IPS DF 4.7 (cell line): ENCODE results near the gene KAT2B.

Source experiments
- DNase-seq: peaks from one replicate; pipeline ENCODE4 v3.0.0-alpha.2; 2013; ENCODE audit warnings: low spot score; ENCODE audit errors: extremely low read depth

The KAT2B gene

DNA sequence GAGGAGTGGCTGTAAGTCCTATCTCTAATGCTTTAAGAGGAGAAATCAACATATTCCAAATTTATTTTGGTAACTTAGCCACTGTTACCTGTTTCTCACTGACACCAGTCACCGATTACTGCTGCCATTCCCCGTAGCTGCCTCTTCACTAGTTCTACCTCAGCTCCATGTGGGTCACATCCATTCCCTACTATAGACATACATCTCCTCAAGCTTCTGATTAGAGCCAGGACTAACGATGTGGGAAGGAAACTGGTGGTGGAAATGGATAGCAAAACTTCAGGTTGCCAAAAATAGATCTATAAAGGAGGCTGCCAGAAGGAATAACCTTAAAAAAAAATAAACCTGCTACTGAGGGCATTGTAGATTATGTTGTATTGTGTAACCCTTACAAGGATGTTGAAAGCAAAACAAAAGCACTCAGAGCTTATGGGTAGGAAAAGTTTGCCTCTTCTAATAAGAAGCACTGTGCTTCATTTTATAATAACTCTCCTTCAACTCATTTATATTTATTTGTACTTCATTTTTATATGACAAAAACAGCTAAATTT is 56.0 kb downstream of the KAT2B start:
- no peak for DNase-seq

DNA sequence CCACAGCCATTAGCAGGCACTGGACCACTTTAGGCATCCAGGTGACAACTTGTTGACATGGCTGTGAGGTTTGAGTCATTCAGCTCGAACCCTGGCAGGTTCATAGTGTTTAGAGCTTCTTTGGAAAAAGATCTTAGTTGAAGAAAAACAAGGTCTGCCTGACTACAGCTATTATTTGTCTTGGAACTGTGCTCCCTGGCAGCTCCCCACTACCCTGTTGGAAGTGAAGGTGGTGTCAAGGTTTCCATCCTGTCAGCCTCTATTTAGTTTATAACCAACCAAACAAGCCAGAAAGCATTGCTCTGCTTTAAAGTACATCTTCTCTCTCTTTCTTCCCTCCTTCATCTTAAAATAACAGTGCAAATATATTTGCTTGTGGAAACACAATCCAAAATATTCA is 56.8 kb downstream of the KAT2B start:
- DNase-seq, result no peak

DNA sequence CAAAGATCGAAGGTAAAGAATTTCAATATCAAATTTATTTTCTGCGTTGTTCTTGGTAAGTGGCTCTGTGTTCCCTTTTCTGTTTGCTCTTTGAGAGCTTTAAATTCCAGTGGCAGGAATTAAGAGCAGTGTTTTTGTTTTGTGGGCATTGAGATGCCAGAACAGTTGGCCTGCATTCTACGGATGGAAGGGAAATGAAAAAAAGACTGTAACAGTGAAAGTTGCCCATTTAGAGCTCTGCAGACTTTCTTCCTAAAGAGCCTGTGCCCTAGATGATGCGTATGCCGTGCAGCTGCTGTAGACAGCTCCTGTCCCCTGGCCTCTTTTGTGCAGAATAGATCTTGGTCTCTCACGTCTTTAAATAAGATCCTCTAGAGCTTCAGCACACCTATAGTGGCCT is 58.8 kb downstream of the KAT2B start:
- no peak for DNase-seq

DNA sequence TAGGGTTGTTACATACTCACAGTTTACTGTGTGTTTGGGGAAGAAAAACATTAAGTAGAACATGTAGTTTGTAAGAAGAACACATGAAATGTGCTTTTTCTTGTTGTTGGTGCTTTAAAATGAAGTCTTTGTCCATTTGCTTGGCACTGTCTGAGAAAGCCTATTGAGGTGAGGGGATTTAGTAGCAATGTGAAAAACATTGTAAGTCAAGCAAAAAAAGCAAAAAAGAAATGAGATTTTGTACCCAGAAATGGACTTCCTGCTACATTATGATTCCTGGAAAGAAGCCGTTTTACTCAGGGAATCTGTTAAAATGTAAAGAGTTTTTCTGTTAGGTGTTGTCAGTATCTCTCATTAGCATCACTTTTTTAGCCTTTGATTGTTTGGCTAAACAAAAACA is 59.9 kb downstream of the KAT2B start:
- no peak for DNase-seq

DNA sequence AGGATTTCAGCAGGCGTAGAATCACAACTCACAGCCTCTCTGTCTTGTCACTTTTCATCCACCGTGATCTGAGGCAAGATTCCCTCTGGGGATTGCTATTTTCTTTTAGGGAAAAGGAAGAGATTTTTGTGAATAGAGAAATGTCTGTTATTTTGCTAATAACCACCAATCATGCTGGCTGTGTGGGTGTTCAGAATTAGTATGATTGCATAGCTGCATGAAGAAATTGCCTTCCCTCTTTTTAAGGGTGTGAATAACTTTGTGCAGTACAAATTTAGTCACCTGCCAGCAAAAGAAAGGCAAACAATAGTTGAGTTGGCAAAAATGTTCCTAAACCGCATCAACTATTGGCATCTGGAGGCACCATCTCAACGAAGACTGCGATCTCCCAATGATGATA is 60.8 kb downstream of the KAT2B start:
- no peak for DNase-seq

DNA sequence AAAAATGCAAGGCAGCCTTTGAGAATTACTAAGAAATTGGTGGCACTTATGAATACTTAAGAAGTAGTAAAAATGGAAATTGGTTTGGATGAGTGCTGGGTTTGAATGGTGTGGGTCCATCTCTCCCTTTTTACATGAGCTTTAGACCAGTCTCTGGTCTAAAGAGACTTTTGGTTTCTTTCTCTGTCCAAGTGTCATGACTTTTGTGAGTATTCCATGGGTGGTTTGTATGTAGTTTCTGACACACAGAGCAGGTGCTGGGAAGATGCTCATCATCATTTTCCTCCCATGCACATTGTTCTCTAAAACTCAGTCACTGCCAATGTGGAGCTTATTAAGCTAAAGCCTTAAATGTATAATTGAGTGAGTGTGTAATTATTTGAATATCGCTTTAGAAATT is 63.5 kb downstream of the KAT2B start:
- DNase-seq, result no peak

DNA sequence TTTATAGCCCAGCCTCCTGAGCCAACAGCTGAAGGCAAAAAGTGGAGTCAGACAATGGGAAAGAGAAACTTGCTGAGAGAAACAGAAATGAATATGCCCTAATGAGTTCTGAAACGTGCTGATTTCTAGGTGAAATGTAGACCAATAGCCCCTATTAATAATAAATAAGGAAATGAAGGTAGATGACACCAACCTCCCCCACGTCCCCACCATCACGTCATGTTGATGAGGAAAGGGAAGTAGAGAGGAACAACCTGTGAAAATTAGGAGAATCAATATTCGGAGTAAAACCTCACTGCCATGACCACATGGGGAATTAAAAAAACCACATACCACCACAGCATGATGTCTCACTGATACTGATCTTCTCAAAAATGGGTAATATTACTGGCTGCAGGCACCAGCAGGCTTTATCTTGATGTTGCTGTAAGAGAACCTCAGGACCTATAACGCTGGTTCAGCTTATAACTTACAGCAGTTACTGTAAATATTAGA is 64.0 kb downstream of the KAT2B start:
- no peak for DNase-seq

DNA sequence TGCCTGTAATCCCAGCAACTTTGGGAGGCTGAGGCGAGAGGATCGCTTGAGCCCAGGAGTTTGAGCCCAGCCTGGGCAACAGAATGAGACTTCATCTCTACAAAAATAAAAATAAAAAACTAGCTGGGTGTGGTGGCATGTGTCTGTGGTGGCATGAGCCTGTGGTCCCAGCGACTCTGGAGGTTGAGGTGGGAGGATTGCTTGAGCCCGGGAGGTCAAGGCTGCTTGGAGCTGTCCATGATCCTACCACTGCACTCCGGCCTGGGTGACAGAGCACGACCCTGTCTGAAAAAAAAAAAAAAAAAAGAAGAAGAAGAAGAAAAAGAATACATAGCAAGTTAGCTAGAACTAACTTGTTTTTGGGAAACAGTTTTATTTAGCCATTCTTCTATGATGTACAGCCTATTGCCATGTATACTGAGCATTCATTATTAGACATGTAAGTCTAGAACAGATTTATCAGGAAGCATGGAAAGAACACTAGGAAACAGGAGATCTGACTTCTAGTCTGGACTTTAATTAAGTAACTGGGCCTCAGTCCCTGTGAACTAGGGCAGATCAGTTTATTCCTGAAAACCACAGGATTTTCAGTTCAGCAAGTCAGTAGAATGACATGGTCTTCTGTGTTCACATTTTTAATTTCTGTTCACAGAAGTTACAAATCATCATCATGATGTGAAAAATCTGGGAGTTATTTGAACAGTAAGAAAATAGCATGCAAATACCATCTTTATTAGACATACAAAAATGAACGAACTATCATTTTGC is 65.5 kb downstream of the KAT2B start:
- DNase-seq, result no peak

DNA sequence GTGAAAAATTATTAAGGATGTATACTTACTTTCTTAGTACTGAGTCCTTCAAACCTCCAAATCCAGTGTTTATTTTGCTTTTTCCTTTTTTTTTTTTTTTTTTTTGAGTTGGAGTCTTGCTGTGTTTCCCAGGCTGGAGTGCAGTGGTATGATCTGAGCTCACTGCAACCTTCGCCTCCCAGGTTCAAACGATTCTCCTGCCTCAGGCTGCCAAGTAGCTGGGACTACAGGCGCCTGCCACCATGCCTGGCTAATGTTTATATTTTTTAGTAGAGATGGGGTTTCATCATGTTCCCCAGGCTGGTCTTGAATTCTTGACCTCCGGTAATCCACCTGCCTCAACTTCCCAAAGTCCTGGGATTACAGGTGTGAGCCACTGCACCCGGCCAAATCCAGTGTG is 67.5 kb downstream of the KAT2B start:
- DNase-seq, result no peak

DNA sequence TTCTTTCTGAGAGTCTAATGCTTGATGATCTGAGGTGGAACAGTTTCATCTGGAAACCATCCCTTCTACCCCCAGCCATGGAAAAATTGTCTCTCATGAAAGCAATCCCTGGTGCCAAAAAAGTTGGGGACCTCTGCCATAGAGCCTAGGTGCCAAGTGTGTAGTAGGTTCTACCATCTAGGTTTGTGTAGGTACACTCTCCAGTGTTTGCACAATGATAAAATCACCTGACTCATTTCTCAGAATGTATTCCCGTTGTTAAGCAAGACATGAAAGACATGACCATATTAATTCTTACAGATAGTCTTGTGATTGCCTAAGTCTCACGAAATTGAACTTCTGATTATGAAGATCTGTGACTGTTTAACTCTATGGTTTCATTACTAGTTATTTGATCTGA is 68.6 kb downstream of the KAT2B start:
- no peak for DNase-seq

DNA sequence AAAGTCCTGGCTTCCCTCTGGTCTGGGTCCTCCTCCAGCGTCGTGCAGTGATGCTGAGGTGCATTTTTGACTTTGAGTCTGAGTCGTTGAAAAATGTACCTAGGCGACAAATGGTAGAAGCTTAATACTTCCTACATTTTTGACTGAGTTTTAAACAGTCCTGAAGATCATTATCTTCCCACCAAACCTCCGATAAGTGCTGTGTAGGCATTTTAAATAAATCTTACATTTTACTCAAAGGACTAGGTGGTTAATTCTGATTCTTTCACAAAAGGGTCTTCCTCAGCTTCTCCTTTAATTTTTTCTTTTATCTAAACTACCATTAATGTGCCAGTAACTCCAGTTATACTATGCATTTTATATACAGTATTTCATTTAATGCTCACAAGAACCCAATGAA is 70.6 kb downstream of the KAT2B start:
- no peak for DNase-seq

DNA sequence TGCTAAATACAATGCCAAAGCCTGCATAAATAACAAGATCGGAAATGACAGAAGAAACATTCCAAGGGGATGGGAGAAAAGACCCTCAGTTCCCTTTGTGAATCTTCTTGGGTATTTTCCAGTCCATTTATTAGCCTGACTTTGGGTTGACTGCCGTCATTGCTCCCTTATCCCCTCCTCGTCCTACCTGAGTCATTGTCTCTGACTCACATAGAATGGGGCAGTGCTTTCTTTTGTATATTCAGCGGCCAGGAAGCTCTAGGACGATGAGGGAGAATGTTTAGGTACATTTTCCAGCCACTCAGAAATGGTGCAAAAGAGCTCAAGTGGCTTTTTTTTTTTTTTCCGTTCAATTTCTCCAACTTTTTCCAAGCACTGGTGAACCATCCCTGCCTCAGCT is 71.6 kb downstream of the KAT2B start:
- no peak for DNase-seq

DNA sequence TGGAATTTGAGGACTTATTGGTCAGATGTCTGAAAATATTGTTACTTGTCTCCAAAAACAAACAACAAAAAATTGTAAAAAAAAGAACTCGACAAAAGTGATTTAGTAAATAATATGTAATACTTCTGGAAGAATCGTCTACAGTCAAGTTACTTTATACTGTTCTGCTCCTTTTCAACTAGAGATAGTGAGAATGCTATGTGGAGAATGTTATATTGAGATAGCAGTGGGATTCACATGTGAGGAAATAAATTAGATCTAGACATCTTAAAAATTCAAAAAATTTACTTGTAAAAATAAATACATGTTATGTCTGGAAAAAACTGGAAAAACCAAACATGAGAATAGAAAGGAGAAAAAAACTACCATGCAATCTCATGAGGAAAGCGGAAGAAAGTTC is 80.8 kb downstream of the KAT2B start:
- DNase-seq, result no peak

DNA sequence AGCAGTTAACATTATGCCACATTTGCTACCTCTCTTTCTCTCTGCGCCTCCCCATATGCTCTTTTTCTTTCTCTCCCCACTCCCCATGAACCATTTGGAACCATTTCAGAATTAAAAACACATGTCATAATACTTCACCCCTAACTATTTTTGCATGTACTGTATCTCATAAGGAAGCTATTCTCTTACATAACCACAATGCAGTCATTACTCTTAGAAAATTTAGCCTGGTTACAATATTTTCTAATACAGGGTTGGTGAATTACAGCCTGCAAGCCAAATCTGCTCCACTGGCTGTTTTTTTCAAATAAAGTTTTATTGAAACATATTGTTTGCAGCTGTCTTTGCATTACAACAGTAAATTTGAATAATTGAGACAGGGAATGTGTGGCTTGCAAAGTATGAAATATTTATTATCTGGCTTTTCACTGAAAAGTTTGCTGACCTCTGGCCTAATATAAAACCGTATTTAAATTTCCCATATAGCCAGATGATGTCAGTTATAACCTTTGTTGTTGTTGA is 82.9 kb downstream of the KAT2B start:
- no peak for DNase-seq

DNA sequence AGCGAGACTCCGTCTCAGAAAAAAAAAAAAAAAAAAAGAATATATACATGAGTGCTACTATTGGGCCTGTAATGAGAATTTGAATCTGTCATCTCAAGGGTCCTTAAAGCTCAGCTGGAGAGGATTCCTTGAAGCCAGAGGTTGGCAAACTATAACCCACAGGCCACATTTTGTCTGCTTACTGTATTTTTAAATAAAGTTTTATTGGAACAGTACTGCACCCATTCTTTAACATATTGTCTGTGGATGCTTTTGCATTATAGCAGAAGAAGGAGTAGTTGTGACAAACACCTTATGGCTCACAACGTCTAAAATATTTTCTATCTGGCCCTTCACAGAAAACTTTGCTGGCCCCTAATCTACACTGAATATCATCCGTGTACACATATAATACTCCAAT is 85.0 kb downstream of the KAT2B start:
- no peak for DNase-seq

DNA sequence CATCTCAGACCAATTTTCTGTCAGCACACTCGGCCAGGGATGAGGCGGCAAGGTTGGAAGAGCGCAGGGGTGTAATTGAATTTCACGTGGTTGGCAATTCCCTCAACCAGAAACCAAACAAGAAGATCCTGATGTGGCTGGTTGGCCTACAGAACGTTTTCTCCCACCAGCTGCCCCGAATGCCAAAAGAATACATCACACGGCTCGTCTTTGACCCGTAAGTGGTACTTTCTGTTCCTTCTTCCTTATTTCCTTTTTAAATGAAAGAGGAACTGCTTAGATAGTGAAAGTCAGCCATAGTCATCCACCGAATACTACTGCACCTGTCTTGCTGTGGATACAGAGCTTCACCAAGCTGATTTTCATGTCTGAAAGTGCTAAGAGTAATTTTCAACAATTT is 85.7 kb downstream of the KAT2B start:
- DNase-seq, result no peak

DNA sequence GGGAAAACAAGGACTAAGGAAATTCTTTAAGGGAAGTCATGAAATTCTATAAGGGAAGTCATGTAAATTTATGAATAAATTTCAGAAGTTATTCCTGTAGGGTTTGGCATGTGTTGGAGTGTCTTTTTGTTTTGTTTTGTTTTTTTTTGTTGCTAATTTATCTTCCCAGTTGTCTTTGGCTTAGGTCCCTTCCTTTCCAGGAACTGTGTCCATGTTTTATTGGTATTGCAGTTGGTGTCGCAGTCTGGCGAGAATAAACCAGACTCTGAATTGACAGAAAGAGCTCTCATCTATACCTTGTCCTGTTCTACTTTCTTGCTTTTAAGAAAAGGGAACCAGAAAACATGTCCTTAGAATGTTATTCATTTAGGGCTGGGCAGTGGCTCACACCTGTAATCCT is 88.1 kb downstream of the KAT2B start:
- DNase-seq, result no peak

DNA sequence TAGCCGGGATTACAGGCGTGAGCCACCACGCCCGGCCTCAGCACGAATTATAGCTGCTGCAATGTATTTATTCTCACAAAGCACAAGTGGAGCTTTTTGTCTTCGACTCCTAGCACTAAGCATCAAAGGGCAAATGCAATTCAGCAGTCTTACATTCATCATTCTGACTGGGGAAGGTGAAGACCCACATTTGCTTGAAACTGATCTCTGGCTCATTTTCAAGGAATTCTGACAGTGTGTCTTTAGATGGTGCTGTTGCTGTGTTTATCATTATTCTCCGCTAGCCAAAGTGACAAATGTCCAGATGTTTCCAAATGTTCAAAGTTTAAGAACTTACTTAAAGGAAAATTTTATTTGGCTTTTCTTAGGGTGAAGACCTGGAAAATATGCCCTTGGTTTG is 89.9 kb downstream of the KAT2B start:
- no peak for DNase-seq

DNA sequence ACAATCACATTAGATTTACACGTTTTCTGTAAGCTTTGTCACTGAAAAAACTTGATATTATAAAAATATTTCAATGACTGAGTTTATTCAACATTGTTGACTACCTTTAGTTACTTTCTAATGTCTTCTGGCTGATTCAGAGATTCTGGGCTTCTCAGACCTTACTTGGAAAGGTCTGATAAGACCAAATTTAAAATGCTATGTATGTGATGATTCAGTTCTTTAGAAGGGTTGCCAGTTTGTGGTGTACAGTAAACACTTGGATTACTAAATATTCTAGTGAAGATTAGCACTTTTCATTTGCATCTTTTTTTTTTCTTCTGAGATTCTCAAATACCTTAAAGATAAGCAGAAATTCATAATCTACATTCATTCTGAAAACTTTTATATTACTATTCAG is 96.0 kb downstream of the KAT2B start:
- DNase-seq, result no peak

DNA sequence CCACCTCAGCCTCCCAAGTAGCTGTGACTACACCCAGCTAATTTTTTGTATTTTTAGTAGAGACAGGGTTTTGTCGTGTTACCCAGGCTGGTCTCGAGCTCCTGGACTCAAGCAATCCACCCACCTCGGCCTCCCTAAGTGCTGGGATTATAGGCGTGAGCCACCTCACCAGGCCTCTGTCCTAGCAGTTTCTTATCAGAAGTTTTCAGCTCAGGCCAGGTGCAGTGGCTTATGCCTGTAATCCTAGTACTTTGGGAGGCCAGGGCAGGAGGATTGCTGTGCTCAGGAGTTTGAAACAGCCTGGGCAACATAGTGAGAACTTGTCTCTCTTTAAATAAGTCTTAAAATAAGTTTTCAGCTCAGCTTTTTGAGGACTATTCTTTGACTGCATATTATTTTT is 97.4 kb downstream of the KAT2B start:
- no peak for DNase-seq

DNA sequence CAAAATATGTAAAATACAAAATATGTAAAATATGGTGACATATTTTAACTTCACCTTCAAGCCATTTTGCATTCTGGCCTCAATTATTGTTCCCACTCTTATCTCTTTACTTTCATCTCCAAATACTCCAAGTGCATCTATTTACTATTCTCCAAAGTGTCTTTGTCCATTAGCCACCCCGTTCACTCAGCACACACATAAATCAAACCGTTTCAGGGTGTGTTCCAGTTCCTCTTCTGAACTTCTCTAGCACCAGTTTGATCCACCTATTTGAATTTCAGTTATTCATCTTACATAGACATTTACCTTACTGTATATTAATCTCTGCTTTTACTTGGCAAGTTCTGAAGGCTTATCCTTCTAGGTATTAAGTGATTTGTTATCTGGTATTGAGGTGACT is 100.6 kb downstream of the KAT2B start:
- no peak for DNase-seq

DNA sequence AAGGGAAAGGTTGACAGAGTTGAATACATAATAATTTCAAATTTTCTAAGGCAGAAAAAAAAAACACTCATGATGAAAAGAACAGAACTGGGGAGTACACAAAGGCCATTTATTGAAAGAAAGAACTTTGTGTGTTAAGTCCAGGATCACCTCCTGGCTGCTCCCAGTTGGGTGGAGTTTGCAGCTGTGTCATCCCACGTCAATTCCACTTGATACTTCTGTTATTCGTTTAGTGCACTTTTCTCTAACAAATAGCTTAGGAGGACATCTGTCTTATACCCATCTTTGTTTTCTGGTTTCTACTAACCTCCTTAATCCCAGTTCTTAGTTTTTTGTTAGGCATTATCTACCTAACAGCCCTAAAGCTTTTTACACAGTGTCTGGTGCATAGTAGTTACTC is 101.1 kb downstream of the KAT2B start:
- no peak for DNase-seq

DNA sequence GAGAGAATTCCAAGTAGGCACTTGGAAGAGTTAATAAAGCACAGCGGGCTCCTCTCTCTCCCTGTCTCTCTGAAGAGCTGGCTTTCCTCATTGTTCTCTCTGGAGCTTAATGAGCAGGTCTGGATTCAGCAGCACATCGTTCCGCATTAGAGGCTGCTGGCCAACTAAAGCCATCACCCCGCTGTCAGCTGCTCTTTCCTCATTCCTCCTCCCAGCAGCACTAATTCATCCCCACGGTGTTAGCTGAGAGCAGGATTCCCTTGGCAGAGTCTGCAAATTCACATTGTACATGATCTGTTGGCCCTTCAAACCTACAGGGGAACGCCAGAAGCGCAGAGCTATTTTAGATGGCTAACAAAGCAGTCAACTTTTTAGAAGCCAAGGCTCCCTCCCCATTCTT is 101.6 kb downstream of the KAT2B start:
- DNase-seq, result no peak
